DOHH2 (cell line): Measurements from ENCODE around the gene POM121L2.

Source experiments
- H3F3A ChIP-seq: fragments of 200-600 bp; sonication (generic), shearing (Covaris generic); 2 replicates; pipeline ENCODE4 v1.6.0; 2016; ENCODE audit warnings: antibody characterized with exemption, mild to moderate bottlenecking; ENCODE audit not compliant: control insufficient read depth, insufficient read depth
- H3K27ac ChIP-seq: fragments of 200-600 bp; sonication (generic); 2 replicates; pipeline ENCODE4 v1.5.1; 2014; ENCODE audit warnings: low read depth, mild to moderate bottlenecking, low read length, moderate library complexity
- H3K27me3 ChIP-seq: fragments of 200-600 bp; sonication (generic); 2 replicates; pipeline ENCODE4 v1.6.1; 2014; ENCODE audit warnings: mild to moderate bottlenecking, low read length, mixed read lengths; ENCODE audit not compliant: control insufficient read depth
- H3K36me3 ChIP-seq: fragments of 200-600 bp; sonication (generic); 2 replicates; pipeline ENCODE4 v1.6.1; 2014; ENCODE audit warnings: mild to moderate bottlenecking, low read length, moderate library complexity, mixed read lengths; ENCODE audit not compliant: control insufficient read depth
- H3K4me1 ChIP-seq: fragments of 200-600 bp; sonication (generic); 2 replicates; pipeline ENCODE4 v1.6.1; 2014; ENCODE audit warnings: mild to moderate bottlenecking, low read length, mixed read lengths; ENCODE audit not compliant: control insufficient read depth
- H3K4me2 ChIP-seq: fragments of 200-600 bp; sonication (generic); 2 replicates; pipeline ENCODE4 v1.6.0; 2014; ENCODE audit warnings: mild to moderate bottlenecking, low read length, moderate library complexity
- H3K4me3 ChIP-seq: fragments of 200-600 bp; sonication (generic); 2 replicates; pipeline ENCODE4 v1.5.1; 2014; ENCODE audit warnings: mild to moderate bottlenecking, low read length, mixed read lengths
- H3K79me2 ChIP-seq: fragments of 200-600 bp; sonication (generic); 2 replicates; pipeline ENCODE4 v1.6.1; 2014; ENCODE audit warnings: mild to moderate bottlenecking, low read length, mixed read lengths; ENCODE audit not compliant: control insufficient read depth
- H3K9me2 ChIP-seq: fragments of 200-600 bp; sonication (generic); replicated peaks from 2 replicates; pipeline ENCODE4 v1.6.1; 2014; ENCODE audit warnings: mild to moderate bottlenecking, low read length, mixed read lengths; ENCODE audit not compliant: control insufficient read depth
- H3K9me3 ChIP-seq: fragments of 200-600 bp; sonication (generic); 2 replicates; pipeline ENCODE4 v1.6.1; 2014; ENCODE audit warnings: antibody characterized with exemption, low read length, mixed read lengths; ENCODE audit not compliant: control insufficient read depth, insufficient read depth
- H4K20me1 ChIP-seq: fragments of 200-600 bp; sonication (generic); 2 replicates; pipeline ENCODE4 v1.6.0; 2014; ENCODE audit warnings: low read depth, mild to moderate bottlenecking, antibody characterized with exemption, low read length, moderate library complexity; ENCODE audit not compliant: control insufficient read depth, insufficient read depth
- EZH2phosphoT487 ChIP-seq: fragments of 200-600 bp; sonication (generic); IDR thresholded peaks from 2 replicates; pipeline ENCODE4 v1.6.1; 2017; ENCODE audit warnings: borderline replicate concordance, mild to moderate bottlenecking, antibody characterized with exemption, low read length, moderate library complexity, mixed read lengths
- TF ChIP-seq, protein P1 (sequence below): fragments of 200-600 bp; sonication (generic); IDR thresholded peaks from one replicate; pipeline ENCODE4 v1.5.1; 2014; ENCODE audit warnings: antibody characterized with exemption, mild to moderate bottlenecking, low read depth, low read length; ENCODE audit not compliant: poor library complexity, severe bottlenecking

POM121L2 gene

DNA sequence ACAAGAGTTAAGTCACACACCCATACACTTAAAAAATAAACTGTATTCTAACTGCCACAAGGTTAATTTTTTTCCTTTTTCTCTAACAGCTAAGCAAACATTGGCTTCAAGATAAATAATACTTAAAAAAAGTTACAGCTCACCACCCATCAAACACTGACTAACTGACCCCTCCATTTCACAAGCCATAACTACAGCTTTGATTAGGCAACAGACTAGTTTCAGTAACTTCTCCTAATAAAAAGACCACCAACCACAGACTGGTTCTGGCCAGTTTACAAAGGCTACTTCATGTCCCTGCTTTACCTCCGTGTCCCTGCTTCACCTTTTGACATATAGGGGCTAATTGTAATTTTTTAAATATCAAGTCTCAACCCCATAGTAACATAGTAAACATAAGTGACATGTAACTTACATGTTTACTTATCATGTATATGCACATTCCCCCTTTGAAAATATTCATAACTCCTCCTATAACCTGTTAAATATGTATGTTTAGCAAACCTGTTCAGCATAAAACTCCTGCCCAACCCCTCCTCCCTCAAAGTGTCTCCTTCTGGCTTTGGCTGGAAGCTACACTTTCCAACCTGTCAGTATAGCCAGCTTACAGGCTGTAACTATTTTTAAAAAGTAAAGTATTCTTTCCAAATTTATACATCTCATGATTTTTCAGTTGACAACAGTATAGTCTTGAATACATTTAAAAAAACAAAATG is 15.1 kb upstream of the POM121L2 start:
- H3K27me3 ChIP-seq: peaks cover 5% of the 10 kb centered on the region; the same call in 1 of the 2 replicates
- no peak overlapping the region for H3K4me2 ChIP-seq
- H3K9me3 ChIP-seq: no peaks in the 10 kb centered on the region
- TF ChIP-seq, protein P1, sequence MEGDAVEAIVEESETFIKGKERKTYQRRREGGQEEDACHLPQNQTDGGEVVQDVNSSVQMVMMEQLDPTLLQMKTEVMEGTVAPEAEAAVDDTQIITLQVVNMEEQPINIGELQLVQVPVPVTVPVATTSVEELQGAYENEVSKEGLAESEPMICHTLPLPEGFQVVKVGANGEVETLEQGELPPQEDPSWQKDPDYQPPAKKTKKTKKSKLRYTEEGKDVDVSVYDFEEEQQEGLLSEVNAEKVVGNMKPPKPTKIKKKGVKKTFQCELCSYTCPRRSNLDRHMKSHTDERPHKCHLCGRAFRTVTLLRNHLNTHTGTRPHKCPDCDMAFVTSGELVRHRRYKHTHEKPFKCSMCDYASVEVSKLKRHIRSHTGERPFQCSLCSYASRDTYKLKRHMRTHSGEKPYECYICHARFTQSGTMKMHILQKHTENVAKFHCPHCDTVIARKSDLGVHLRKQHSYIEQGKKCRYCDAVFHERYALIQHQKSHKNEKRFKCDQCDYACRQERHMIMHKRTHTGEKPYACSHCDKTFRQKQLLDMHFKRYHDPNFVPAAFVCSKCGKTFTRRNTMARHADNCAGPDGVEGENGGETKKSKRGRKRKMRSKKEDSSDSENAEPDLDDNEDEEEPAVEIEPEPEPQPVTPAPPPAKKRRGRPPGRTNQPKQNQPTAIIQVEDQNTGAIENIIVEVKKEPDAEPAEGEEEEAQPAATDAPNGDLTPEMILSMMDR: no peak
- no peak for TF ChIP-seq EZH2phosphoT487
- no peaks in the 10 kb centered on the region for H3F3A ChIP-seq
- no peak overlapping the region for H3K27ac ChIP-seq
- no peaks in the 10 kb centered on the region for H3K36me3 ChIP-seq
- no peak overlapping the region for H3K4me3 ChIP-seq
- no peaks in the 10 kb centered on the region for H3K79me2 ChIP-seq
- no peaks in the 10 kb centered on the region for H3K4me1 ChIP-seq
- H3K9me2 ChIP-seq: no peaks in the 10 kb centered on the region
- no peaks in the 10 kb centered on the region for H4K20me1 ChIP-seq

DNA sequence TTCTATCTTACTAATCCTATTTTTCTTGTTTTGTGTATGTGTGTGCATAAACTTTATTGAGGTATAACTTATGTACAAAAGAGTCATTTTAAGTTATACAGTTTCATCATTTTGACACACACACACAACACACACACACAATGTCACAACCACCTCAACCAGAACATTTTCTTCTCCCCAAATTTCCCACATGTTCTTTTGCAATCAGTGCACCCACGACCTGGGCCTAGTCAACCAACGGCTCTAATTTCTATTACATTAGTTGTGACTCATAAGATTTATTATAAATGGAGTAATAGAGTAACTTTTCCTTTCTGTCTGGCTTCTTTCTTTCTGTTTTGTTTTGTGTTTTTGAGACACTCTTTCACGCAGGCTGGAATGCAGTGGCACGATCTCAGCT is 9.8 kb upstream of the POM121L2 start:
- H3F3A ChIP-seq: no peaks in the 10 kb centered on the region
- no peak overlapping the region for H3K4me2 ChIP-seq
- no peaks in the 10 kb centered on the region for H3K9me2 ChIP-seq
- no peak overlapping the region for H3K4me3 ChIP-seq
- peaks cover 7% of the 10 kb centered on the region; the same call in 1 of the 2 replicates for H3K27me3 ChIP-seq
- H3K27ac ChIP-seq: no peak overlapping the region
- H3K79me2 ChIP-seq: no peaks in the 10 kb centered on the region
- H4K20me1 ChIP-seq: no peaks in the 10 kb centered on the region
- H3K36me3 ChIP-seq: no peaks in the 10 kb centered on the region
- no peaks in the 10 kb centered on the region for H3K9me3 ChIP-seq
- TF ChIP-seq, protein P1: no peak
- TF ChIP-seq EZH2phosphoT487: no peak
- H3K4me1 ChIP-seq: no peaks in the 10 kb centered on the region

DNA sequence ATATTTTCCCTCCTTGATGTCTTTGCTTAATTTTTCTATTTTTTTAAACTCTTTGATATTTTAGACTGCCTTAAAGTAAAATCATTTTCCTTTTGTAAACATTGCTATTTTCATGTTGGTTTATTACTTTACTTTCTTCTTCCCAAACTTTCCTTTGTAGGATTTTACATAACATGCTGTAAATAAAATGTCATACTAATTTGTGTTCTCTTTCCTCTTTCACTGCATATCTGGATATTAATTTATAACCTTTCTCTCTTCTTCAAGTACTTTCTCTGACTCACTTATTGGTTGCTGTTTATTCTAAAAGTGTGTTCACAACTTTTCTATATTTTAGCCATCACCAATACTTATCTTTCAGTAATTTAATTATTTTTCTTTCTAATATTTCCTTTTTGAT is 9.3 kb upstream of the POM121L2 start:
- Histone ChIP-seq H3K27me3 (peaks cover 10% of the 10 kb centered on the region; the same call in 1 of the 2 replicates), H3K36me3 (no peaks in the 10 kb centered on the region), H3K4me2 (no peak overlapping the region), H3K4me1 (no peaks in the 10 kb centered on the region), H3K27ac (no peak overlapping the region), H3K9me2 (no peaks in the 10 kb centered on the region), H3K4me3 (no peak overlapping the region), H4K20me1 (no peaks in the 10 kb centered on the region), H3F3A (no peaks in the 10 kb centered on the region), H3K79me2 (no peaks in the 10 kb centered on the region), H3K9me3 (no peaks in the 10 kb centered on the region)
- TF ChIP-seq EZH2phosphoT487: no peak
- TF ChIP-seq, protein P1: no peak
